GM10266 (cell line): Measurements from ENCODE around the gene TMEM43.

ENCODE experiments used
- DNase-seq: peaks from one replicate; pipeline ENCODE4 v3.0.0; 2012; ENCODE audit errors: extremely low spot score
- TF ChIP-seq, protein P1 (sequence below): IDR thresholded peaks from 2 replicates; pipeline ENCODE4 v1.5.1; 2012; ENCODE audit warnings: mild to moderate bottlenecking, low read depth; ENCODE audit not compliant: control insufficient read depth, insufficient read depth; ENCODE audit errors: missing control alignments

The TMEM43 gene

DNA sequence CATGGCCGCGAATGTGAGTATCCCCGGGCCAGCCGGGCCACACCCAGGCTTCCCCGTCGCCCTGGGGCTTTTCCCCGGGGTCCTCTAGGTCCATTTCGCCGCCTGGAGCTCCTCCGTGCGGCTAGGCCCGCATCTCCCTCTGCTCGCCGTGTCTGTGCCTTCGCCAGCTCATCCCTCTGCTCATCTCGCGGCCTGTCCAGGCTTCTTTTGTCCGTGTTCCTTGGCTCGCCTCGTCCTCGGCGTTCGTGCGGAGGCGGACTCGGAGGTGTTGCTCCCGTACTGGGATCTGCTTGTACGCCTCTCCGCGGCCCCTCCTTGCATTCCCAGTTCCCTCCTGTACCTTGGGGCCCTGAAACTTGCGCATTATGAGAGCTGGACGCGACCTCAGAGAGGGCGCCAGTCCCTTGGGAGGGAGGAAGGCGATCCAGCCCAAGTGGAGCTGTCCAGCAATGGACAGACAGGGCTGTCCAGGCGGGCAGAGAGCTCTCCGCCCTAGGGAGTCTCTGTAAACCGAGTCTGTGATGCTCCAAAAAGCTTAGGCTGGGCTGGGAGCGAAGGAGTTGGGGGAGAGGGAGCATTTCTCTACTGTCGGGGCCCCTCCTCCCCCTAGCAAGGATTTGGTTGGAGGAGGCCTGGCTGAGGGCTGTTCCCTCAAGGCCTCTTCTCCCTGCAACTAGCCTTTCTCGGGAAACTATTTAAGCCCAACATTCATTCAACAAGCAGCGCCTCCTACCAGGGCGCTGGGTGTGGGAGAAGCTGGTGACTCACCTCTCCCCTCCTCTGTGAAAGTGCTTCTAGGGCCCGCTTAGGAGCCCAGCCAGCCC is 553 bp downstream of the TMEM43 start:
- TF ChIP-seq, protein P1, sequence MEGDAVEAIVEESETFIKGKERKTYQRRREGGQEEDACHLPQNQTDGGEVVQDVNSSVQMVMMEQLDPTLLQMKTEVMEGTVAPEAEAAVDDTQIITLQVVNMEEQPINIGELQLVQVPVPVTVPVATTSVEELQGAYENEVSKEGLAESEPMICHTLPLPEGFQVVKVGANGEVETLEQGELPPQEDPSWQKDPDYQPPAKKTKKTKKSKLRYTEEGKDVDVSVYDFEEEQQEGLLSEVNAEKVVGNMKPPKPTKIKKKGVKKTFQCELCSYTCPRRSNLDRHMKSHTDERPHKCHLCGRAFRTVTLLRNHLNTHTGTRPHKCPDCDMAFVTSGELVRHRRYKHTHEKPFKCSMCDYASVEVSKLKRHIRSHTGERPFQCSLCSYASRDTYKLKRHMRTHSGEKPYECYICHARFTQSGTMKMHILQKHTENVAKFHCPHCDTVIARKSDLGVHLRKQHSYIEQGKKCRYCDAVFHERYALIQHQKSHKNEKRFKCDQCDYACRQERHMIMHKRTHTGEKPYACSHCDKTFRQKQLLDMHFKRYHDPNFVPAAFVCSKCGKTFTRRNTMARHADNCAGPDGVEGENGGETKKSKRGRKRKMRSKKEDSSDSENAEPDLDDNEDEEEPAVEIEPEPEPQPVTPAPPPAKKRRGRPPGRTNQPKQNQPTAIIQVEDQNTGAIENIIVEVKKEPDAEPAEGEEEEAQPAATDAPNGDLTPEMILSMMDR, result no peak
- peak; percentile 40 for DNase-seq

DNA sequence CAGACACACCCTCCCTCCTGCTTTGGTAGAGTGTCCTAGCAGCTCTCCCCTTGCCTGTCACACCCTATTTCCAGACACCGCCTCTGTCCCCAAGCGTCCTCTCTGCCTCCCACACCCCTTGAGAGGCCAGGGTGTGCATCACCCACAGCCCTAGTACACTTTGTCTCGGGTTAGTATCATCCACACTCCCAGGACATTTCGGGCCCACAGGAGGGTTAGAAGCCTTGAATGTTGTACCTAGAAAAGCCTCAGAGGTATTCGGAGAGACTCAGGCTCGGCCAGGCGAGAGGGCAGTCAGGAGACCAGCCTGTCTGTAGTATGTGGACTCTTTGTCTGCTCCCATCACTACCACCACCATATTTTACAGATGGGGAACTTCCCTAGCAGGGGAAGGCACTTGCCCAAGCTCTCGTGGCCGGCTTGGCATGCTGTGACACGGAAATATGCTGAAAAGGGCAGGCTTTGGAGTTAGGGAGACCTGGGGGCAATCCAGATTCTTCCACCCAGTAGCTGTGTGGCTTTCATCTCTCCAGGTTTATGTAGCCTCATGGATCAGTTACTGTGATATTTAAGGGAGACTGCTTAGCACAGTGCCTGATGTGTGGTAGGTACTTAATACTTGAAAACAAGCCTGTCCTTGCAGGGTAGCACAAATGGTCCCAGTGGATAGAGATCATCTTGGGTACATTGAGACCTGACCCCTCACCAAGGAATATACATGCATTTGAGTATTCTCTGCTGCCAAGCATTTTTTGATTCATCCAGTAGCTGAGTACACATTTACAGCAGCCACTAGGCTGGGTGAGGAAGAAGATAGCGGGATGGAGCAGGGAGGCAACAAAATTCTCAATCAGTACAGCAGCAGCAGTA is 1.4 kb downstream of the TMEM43 start:
- DNase-seq, result no peak

DNA sequence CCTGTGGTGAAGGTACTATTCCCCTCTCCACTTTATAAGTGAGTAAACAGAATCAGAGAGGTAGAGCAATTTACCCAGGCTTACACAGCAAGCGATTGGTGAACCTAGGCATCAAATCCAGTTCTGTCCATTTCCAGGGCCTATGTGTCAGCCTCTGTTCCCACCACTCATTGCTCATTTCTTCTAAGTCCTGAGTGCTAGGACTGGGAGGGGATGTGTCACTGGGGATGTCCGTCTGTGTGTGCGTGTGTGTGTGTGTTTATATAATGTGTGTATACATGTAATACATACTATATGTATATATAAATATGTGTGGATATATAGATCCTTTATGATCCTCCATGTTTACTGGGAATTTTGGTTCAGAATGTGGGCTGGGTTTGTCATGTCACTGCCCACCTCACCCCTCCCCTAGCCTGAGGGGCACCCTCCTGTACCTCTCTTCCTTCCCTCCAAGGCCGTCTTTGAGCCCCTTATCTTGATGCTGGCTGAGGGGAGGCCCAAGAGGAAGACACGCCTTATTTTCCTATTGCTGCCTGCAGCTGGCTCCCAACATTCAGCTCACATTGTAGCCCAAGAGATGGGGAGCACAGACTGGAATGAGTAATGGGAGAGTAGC is 2.1 kb downstream of the TMEM43 start:
- no peak for DNase-seq

More for the DNA sequence above, 1.4 kb downstream of the TMEM43 start:
- TF ChIP-seq, protein P1, result no peak

DNA sequence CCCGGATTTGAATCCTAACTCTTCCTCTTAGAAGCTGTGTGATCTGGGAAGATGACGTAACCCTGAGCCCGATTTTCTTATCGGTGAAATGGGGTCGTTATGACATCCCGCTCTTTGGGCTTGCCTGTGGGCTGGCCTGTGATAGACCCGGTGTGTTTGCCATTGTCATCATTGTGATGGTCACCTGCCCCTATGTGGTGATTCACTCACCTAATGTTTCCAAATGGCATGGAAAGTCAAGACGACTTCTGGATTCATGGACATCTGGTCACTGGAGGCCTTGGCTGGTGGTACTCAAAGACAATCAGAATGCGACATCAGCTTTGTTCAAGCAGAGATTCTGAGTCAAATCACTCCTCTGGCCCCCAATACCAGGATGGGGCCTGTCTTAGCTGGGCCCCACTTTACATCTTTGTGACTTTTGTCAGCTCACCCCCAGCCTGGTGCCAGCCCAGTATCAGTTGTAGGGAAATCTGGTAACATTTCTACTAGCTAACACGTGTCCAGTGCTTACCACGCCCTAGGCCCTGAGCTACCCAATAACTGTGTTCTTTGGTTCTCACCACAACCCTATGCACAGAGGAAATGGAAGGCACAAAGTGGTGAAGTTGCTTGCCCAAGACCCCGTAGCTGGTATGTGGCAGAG is 2.8 kb downstream of the TMEM43 start:
- TF ChIP-seq, protein P1, result no peak
- DNase-seq, result no peak

More for the DNA sequence above, 2.1 kb downstream of the TMEM43 start:
- TF ChIP-seq, protein P1, result no peak

DNA sequence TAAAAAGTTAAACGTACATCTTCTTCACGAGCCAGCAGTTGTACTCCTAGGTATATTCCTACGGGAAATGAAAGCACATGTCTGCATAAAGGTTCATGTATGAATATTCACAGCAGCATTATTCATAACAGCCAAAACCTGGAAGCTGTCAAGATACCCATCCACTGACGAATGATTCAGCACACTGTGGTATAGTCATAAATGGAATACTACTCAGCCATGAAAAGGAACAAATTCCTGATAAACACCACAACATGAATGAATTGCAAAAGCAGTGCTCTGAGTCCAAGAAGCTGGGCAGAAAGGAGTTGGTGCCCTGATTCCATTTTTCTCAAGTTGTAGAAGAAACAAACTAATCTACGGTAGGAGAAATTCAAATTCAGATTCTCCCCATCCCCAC is 3.9 kb downstream of the TMEM43 start:
- TF ChIP-seq, protein P1, result no peak
- DNase-seq, result no peak

DNA sequence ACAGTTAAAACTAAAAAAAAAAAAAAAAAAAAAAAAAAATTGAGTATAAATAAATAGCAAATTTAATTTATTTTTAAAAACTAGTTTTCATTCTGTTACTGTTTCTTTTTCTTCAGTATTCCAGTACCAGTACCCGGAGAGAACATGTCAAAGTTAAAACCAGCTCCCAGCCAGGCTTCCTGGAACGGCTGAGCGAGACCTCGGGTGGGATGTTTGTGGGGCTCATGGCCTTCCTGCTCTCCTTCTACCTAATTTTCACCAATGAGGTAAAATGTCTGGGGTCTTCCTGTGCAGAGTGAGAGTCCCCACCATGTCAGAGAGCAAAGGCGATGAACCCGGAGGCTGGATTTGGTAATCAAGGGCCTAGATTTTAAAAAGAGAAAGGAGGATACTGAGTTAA is 4.4 kb downstream of the TMEM43 start:
- TF ChIP-seq, protein P1, result no peak
- DNase-seq, result no peak
